ENCODE measurements around the gene RNASEL.
"Not testable (repeated sequence)": the region's sequence is repeated elsewhere in the genome, so short reads cannot be mapped to it uniquely, and the experiment has no call there.

RNASEL gene

DNA sequence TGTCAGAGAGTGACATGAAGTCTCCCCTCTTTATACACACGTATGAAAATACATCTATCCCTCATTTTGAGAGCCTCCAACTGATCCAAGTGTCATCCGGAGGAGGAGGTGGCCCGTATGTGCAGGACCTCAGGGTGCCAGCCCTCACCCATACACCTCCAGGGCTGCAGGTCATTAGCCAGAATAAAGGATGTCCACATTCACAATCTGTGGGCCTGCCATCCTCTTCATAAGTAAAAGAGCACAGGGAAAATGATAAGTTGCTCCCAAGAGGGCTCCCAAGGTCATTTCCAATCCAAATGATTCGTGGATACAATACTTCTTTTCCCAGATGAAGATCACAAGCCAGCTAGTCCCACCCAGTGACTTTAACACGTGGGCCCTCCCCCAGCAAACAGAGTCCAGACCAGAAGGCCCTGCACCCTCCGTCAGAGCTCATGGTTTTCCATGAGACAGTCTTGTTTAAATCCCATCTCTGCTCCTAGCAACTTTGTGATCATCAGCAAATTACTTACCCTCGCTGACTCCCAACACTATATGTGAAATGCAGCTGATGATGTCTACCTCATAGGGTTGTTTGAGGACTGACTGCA, 28.6 kb downstream of the RNASEL start:
- DNase-seq = no peak

DNA sequence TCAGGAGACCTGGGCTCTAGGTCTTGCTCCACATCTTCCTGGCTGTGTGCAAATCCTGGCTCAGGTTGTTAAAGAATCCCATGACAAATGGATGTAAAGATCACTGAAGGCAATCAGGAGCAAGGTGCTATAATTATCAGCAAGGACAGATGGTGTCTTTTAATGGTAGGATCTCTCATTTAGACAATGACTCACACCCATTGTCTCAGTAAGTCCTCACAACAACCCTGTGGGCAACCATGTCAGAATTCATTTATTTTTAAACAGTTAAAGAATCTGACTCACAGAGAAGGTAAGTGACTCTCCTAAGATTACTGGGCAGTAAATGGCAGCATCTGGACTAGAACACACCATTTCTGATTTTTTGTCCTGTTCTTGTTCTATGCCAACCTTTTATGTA, 32.8 kb downstream of the RNASEL start:
- no peak for DNase-seq

DNA sequence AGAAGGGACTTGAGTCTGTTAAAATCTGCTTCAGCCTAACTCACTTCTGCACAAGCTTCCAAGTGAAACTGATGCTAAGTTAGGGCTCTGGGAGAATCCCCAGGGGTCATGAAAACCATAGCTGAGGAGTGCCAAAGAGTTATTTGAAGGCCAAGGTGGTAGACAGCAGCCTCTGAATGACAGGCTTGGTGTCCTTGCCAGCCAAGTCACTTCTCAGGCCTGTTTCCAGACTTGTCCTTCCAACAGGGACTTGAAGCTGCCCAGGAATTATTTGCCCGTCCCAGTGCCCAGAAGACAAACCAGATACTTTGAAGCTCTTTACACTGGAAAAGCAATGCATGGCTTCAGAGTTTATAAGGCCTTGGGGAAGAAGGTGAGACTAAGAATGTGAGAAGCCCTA, 33.6 kb downstream of the RNASEL start:
- DNase-seq = no peak

DNA sequence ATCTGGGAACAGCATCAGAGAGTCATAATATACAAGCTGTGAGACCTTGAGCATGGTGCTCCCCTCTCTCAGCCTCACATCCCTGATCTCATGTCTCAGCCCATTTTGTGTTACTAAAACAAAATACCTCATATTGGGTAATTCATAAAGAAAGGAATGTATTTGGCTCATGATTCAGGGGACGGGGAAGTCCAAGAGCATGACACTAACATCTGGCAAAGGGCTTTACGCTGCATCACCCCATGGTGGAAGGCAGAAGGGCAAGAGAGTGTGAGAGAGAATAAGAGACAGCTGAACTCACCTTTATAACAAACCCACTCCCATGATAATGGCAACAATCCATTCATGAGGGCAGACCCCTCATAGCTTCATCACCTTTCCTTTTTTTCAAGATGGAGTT, 36.5 kb downstream of the RNASEL start:
- no peak for DNase-seq

DNA sequence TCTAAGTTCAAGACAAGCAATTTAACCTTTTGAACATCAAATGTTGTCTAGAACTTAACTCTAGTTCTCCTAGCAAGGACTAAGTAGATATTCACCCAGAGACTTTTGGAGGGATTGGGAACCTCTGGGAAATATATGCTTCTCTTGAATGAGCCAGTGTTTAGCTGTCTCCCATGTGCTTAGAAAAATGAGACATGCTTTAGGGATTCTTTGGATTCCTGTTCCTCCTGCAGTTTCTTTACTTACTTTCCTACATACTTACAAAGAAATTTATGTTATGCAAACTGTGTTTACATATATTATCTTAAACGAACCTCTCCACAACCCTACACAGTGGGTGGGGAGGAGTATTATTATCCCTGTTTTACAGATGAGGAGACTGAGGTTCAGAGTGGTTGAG, 39.2 kb downstream of the RNASEL start:
- no peak for DNase-seq

DNA sequence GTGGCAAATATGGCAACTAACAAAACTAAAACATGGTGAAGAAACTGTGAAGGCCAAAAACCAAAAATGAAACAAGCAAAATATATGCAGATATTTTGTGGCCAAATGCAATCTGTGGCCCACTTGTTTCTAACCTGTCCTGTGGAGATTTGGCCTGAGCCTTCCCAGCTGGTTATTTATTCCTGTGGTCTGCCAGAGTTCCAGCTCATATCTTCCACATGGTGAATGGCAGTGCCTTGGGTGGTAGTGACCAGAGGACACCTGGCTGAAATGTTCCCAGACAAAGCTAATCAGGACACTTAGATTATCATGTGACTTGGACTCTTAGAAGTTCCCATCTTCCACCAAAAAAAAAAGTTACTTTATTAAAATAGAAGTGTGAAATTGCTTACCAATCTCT, 39.7 kb downstream of the RNASEL start:
- no peak for DNase-seq

DNA sequence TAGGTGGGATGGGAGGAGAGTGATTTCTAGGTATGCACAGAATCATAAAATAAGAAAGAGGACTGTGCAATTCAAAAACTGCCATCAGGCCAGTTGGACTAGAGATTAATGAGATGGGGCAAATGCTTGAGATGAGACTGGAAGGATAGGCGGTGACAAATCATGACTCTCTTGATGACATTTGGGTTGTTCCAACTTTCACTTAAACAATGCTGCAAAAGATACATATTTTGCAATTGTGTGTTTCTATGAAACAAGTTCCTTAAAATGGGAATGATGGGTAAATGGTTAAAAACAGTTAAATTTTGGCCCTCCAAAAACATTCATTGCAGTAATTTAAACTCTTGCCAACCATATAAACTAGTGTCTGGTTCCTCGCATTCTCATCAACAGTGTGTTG, 55.2 kb downstream of the RNASEL start:
- DNase-seq = no peak

DNA sequence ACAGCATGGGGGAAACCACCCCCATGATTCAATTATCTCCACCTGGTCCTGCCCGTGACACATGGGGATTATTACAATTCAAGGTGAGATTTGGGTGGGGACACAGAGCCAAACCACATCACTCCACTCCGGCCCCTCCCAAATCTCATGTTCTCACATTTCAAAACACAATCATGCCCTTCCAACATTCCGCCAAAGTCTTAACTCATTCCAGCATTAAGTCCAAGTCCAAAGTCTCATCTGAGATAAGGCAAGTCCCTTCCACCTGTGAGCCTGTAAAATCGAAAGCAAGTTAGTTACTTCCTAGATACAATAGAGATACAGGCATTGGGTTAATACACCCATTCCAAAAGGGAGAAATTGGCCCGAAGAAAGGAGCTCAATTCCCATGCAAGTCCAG, 60.9 kb downstream of the RNASEL start:
- not testable (repeated sequence) for DNase-seq

DNA sequence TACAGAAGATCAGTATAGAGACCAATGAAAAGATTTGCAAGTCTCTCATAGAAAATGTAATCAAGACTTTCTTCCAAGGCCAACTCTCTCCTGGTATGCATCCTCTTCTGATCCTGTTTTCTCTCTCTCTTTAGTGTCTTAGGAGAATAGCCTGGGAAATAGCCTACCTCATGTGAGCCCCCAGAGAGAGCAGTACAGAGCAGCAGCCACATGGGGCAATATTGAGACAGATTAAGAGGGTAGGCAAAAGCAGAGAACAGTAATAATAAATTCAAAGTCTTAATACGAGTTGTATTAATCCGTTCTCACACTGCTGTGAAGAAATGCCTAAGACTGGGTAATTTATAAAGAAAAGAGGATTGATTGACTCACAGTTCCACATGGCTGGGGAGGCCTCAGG, 61.4 kb downstream of the RNASEL start:
- DNase-seq = no peak

DNA sequence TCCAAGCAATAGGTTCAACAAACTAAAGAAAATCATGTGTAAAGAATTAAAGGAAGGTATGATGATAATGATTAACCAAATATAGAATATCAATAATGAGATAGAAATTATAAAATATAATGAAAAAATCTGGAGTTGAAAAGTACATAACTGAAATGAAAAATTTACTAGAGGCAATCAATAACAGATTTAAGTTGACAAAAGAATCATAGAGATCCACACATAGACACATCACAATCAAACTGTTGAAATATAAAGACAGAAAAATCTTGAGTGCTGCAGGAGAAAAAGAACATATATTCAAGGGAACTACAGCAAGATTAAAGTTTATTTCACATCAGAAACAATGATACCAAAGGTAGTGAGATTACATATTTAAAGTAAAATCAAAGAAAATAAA, 63.7 kb downstream of the RNASEL start:
- DNase-seq = no peak
